Body of pancreas (tissue), 4 donors: Measurements from ENCODE around the gene FNDC3B.
"Not testable (repeated sequence)": the region's sequence is repeated elsewhere in the genome, so short reads cannot be mapped to it uniquely, and the experiment has no call there.

Experiments used
- CTCF ChIP-seq, 7 experiments: fragments of 450-650 bp in 4 of 7; fragments of 200-600 bp in 3 of 7; sonication (generic) in 3 of 7; IDR thresholded peaks; one replicate each; pipeline ENCODE4 v1.5.1; 2016 to 2019; ENCODE audit warnings: antibody characterized with exemption in 7 of 7
- POLR2A ChIP-seq, 3 donors: fragments of 450-650 bp; IDR thresholded peaks; one replicate each; pipeline ENCODE4 v1.6.1; 2016; ENCODE audit warnings: antibody characterized with exemption in 3 of 3, mild to moderate bottlenecking in 2 of 3

GRCh38 chr3:172255321-172255720, 215.9 kb downstream of the FNDC3B start:
- not testable (repeated sequence) for TF ChIP-seq CTCF, POLR2A (IDR thresholded peaks at IDR 0.05)
